ENCODE measurements around the gene OR13D1. TPM values are rescaled to one million over a fixed set of nuclear protein-coding genes. Genes with fewer than 3 reads are reported as not detected.
"Not testable (repeated sequence)": the region's sequence is repeated elsewhere in the genome, so short reads cannot be mapped to it uniquely, and the experiment has no call there.

OR13D1 gene
- total RNA-seq, 1 experiment from 2014 or later, result not detected

- POLR2A ChIA-PET, result no interaction called here
- no peaks in the 10 kb centered on the region for H3K4me1 ChIP-seq (ENCODE audit: control insufficient read depth in 1 of 2, insufficient read depth in 2 of 2, low read length in 2 of 2)
- no TSS peak for BruUV-seq (replicated peaks)
- no peaks in the 10 kb centered on the region for H3K9me2 ChIP-seq (ENCODE audit: insufficient read depth)
- H3K79me2 ChIP-seq (ENCODE audit: insufficient read depth, low read length), result no peaks in the 10 kb centered on the region
- CTCF ChIA-PET, result no interaction called here
- no peak overlapping the region for H3K9ac ChIP-seq (ENCODE audit: low read length)
- H3K4me3 ChIP-seq (replicated peaks in 1 of 2; ENCODE audit: low read depth in 1 of 2, low read length in 2 of 2), result no peak overlapping the region
- H3K27me3 ChIP-seq (ENCODE audit: insufficient read depth, low read length), result peaks cover under 1% of the 10 kb centered on the region; the same call in 1 of the 2 replicates
- no peaks in the 10 kb centered on the region for H4K20me1 ChIP-seq (ENCODE audit: insufficient read depth)
- no peak overlapping the region for H3K4me2 ChIP-seq (ENCODE audit: low read length)
- DNase-seq (ENCODE audit: low read depth, low spot score) (no peak), ATAC-seq (no peak)
- intact Hi-C loops (cut with micrococcal nuclease), result no loop called here
- RAD21 ChIA-PET (ENCODE audit: low non-redundant PET in 1 of 2, low total read pairs in 2 of 2, uncharacterized antibody in 2 of 2, unreplicated experiment in 2 of 2), result no interaction called here
- TF ChIP-seq ZBTB33 (IDR thresholded peaks at IDR 0.05; ENCODE audit: extremely low read depth, insufficient replicate concordance, low read length), result no peak
- no peaks in the 10 kb centered on the region for H3K36me3 ChIP-seq (ENCODE audit: control insufficient read depth in 1 of 2, insufficient read depth in 2 of 2, low read length in 2 of 2)
- H3K9me3 ChIP-seq (ENCODE audit: control insufficient read depth in 1 of 2, insufficient read depth in 1 of 2, low read depth in 1 of 2, low read length in 2 of 2), result no peaks in the 10 kb centered on the region
- H3K27ac ChIP-seq (ENCODE audit: low read depth, low read length), result no peak overlapping the region
- H2AFZ ChIP-seq (ENCODE audit: low read depth, low read length, poor library complexity, severe bottlenecking), result no peak overlapping the region
Measured at GRCh38 chr9:104700306-104700705, 6.0 kb downstream of the OR13D1 start.

DNA sequence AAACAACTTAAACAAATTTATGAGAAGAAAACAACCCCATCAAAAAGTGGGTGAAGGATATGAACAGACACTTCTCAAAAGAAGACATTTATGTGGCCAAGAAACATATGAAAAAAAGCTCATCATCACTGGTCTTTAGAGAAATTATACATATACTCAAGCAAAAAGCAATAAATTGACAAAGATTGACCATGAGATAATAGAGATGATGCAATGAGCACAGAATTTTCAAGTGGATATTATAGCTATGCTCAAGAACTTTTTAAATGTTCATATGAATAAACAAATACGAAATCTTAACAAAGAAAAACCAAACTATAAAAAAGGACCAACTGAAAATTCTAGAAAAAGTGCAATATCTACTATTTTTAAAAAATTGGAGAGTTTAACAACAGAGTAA lies 14.4 kb downstream of the OR13D1 start:
- H4K20me1 ChIP-seq (ENCODE audit: insufficient read depth); intact Hi-C loops (cut with micrococcal nuclease); H3K9me2 ChIP-seq (ENCODE audit: insufficient read depth); H3K4me1 ChIP-seq (ENCODE audit: control insufficient read depth in 1 of 2, insufficient read depth in 2 of 2, low read length in 2 of 2); H3K36me3 ChIP-seq (ENCODE audit: control insufficient read depth in 1 of 2, insufficient read depth in 2 of 2, low read length in 2 of 2); H3K9me3 ChIP-seq (ENCODE audit: control insufficient read depth in 1 of 2, insufficient read depth in 1 of 2, low read depth in 1 of 2, low read length in 2 of 2); CTCF ChIA-PET; H3K27ac ChIP-seq (ENCODE audit: low read depth, low read length); H2AFZ ChIP-seq (ENCODE audit: low read depth, low read length, poor library complexity, severe bottlenecking); H3K4me2 ChIP-seq (ENCODE audit: low read length); ATAC-seq; H3K4me3 ChIP-seq (replicated peaks in 1 of 2; ENCODE audit: low read depth in 1 of 2, low read length in 2 of 2); RAD21 ChIA-PET (ENCODE audit: low non-redundant PET in 1 of 2, low total read pairs in 2 of 2, uncharacterized antibody in 2 of 2, unreplicated experiment in 2 of 2); H3K9ac ChIP-seq (ENCODE audit: low read length); POLR2A ChIA-PET; H3K79me2 ChIP-seq (ENCODE audit: insufficient read depth, low read length); BruUV-seq (replicated peaks); DNase-seq (ENCODE audit: low read depth, low spot score): not testable (repeated sequence)
- H3K27me3 ChIP-seq (ENCODE audit: insufficient read depth, low read length), result peaks cover 13% of the 10 kb centered on the region
